Measurements from ENCODE around the gene COLEC11. TPM values are rescaled to one million over a fixed set of nuclear protein-coding genes. Genes with fewer than 3 reads are reported as not detected.
"Not testable (repeated sequence)": the region's sequence is repeated elsewhere in the genome, so short reads cannot be mapped to it uniquely, and the experiment has no call there.

Gene COLEC11
- total and polyA plus RNA-seq, 2 donors from 2014 or later: 7.6 to 34.6 TPM

GRCh38 chr2:3613524-3613905, 18.6 kb downstream of the COLEC11 start:
- Histone ChIP-seq H3K36me3 (ENCODE audit: control insufficient read depth in 2 of 3, insufficient read depth in 3 of 3, low read length in 3 of 3) (no peaks in the 10 kb centered on the region), H3K4me1 (ENCODE audit: control insufficient read depth in 2 of 3, insufficient read depth in 2 of 3, low read depth in 1 of 3, low read length in 3 of 3) (peaks cover 0 to 2% (median 0%) of the 10 kb centered on the region in 3 donors), H3K4me3 (ENCODE audit: low read length in 3 of 3) (no peak overlapping the region), H3K27ac (ENCODE audit: low read depth in 2 of 2, low read length in 2 of 2) (no peak overlapping the region), H3K9me3 (ENCODE audit: control insufficient read depth in 2 of 3, insufficient read depth in 1 of 3, low read length in 3 of 3) (no peaks in the 10 kb centered on the region), H3K27me3 (ENCODE audit: control insufficient read depth, insufficient read depth, low read length) (no peaks in the 10 kb centered on the region), H3K9ac (ENCODE audit: low read length in 3 of 3) (no peak overlapping the region)
- no peak for FAIRE-seq
- no peak for DNase-seq
- no peak for TF ChIP-seq CTCF (IDR thresholded peaks at IDR 0.05; ENCODE audit: borderline replicate concordance, extremely low read depth, insufficient read depth)
- intact Hi-C loops (cut with DNase I): no loop called here

DNA sequence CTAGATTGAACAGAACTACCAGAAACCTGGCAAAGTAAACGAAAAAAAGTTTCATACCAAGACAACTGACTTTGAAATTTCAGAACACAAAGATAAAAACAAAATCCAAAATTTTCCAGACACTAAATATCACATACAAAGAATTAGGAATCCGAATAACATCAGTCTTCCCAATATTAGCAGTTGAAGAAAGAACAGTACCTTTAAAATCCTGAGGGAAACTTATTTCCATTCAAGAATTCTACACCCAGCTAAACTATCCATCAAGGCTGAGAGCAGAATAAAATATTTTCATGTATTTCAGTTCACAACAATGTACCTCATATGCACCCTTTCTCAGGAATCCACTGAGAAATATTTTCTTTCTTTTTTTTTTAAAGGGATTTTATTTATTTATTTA, 19.8 kb downstream of the COLEC11 start:
- H3K4me3 ChIP-seq (ENCODE audit: low read length in 3 of 3); H3K4me1 ChIP-seq (ENCODE audit: control insufficient read depth in 2 of 3, insufficient read depth in 2 of 3, low read depth in 1 of 3, low read length in 3 of 3); H3K9ac ChIP-seq (ENCODE audit: low read length in 3 of 3); H3K27ac ChIP-seq (ENCODE audit: low read depth in 2 of 2, low read length in 2 of 2); H3K27me3 ChIP-seq (ENCODE audit: control insufficient read depth, insufficient read depth, low read length); DNase-seq; H3K9me3 ChIP-seq (ENCODE audit: control insufficient read depth in 2 of 3, insufficient read depth in 1 of 3, low read length in 3 of 3); intact Hi-C loops (cut with DNase I); H3K36me3 ChIP-seq (ENCODE audit: control insufficient read depth in 2 of 3, insufficient read depth in 3 of 3, low read length in 3 of 3): not testable (repeated sequence)
- peak; percentile 63 for FAIRE-seq

- H3K27me3 ChIP-seq (ENCODE audit: control insufficient read depth, insufficient read depth, low read length); H3K9ac ChIP-seq (ENCODE audit: low read length in 3 of 3); H3K4me3 ChIP-seq (ENCODE audit: low read length in 3 of 3); H3K9me3 ChIP-seq (ENCODE audit: control insufficient read depth in 2 of 3, insufficient read depth in 1 of 3, low read length in 3 of 3); H3K27ac ChIP-seq (ENCODE audit: low read depth in 2 of 2, low read length in 2 of 2); intact Hi-C loops (cut with DNase I); H3K36me3 ChIP-seq (ENCODE audit: control insufficient read depth in 2 of 3, insufficient read depth in 3 of 3, low read length in 3 of 3); H3K4me1 ChIP-seq (ENCODE audit: control insufficient read depth in 2 of 3, insufficient read depth in 2 of 3, low read depth in 1 of 3, low read length in 3 of 3); FAIRE-seq: not testable (repeated sequence)
- peak in 1 of 5 donors; percentile 15 for DNase-seq
These were observed 20.8 kb downstream of the COLEC11 start for GRCh38 chr2:3615541-3616200.

- H3K27ac ChIP-seq (ENCODE audit: low read depth in 2 of 2, low read length in 2 of 2); H3K36me3 ChIP-seq (ENCODE audit: control insufficient read depth in 2 of 3, insufficient read depth in 3 of 3, low read length in 3 of 3); H3K4me1 ChIP-seq (ENCODE audit: control insufficient read depth in 2 of 3, insufficient read depth in 2 of 3, low read depth in 1 of 3, low read length in 3 of 3); DNase-seq; FAIRE-seq; intact Hi-C loops (cut with DNase I); H3K9ac ChIP-seq (ENCODE audit: low read length in 3 of 3); H3K27me3 ChIP-seq (ENCODE audit: control insufficient read depth, insufficient read depth, low read length); H3K9me3 ChIP-seq (ENCODE audit: control insufficient read depth in 2 of 3, insufficient read depth in 1 of 3, low read length in 3 of 3); H3K4me3 ChIP-seq (ENCODE audit: low read length in 3 of 3): not testable (repeated sequence)
These were observed 21.7 kb downstream of the COLEC11 start for GRCh38 chr2:3616435-3617197.

All from kidney (tissue), 14 donors.